Fibroblast of the aortic adventitia (primary cell): ENCODE results near the gene SLC35G4. TPM values are rescaled to one million over a fixed set of nuclear protein-coding genes. Genes with fewer than 3 reads are reported as not detected.

Source experiments
- DNase-seq: peaks from one replicate; pipeline ENCODE4 v3.0.0-alpha.2; 2010; ENCODE audit warnings: low read depth
- H3K4me3 ChIP-seq: 2 replicates; pipeline ENCODE4 v1.5.1; 2011; ENCODE audit warnings: low read depth, mild to moderate bottlenecking, control low read depth, low read length, moderate library complexity
- CTCF ChIP-seq: IDR thresholded peaks from 2 replicates; pipeline ENCODE4 v1.5.1; 2011; ENCODE audit warnings: mild to moderate bottlenecking, low read length, control low read depth, inconsistent platforms; ENCODE audit not compliant: insufficient read depth
- total RNA-seq: library from RNA; depleted of rRNA; stranded (reverse); fragments of >200 nt; gene quantifications from 2 replicates; pipeline ENCODE4 v1.2.3, GENCODE V29; 2012; ENCODE audit warnings: low replicate concordance

The SLC35G4 gene
- total RNA-seq, 1 donor, result not detected

- no peak for DNase-seq
- no peak for TF ChIP-seq CTCF
- no peak overlapping the region for H3K4me3 ChIP-seq
Observed at GRCh38 chr18:11572201-11572600, 37.2 kb upstream of the SLC35G4 start.

GRCh38 chr18:11574545-11574944, 34.9 kb upstream of the SLC35G4 start:
- TF ChIP-seq CTCF, result no peak
- no peak for DNase-seq
- H3K4me3 ChIP-seq, result no peak overlapping the region

GRCh38 chr18:11577271-11578112, 31.9 kb upstream of the SLC35G4 start:
- DNase-seq, result no peak
- H3K4me3 ChIP-seq, result no peak overlapping the region
- no peak for TF ChIP-seq CTCF

GRCh38 chr18:11578799-11579198, 30.6 kb upstream of the SLC35G4 start:
- DNase-seq, result no peak
- H3K4me3 ChIP-seq, result no peak overlapping the region
- no peak for TF ChIP-seq CTCF

DNA sequence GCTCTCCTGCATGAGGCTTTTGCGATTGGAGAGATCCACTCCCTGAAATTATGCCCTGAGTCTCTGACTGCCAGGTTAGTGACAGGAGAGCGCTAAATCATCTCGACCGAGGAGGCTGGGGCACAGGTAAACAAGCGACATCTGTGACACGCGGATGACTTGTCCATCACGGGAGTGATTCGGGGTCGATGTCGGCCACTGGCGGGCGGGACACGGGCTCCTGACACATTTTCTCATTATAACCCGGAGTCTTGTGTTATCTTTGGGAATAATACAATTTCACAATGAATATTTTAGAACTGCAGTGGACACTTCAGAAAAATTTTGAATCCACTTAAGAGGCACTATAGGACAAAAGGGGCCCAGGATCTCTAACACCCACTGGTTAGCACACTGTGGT, 29.5 kb upstream of the SLC35G4 start:
- no peak overlapping the region for H3K4me3 ChIP-seq

GRCh38 chr18:11581286-11581685, 28.1 kb upstream of the SLC35G4 start:
- no peak overlapping the region for H3K4me3 ChIP-seq
- no peak for TF ChIP-seq CTCF
- no peak for DNase-seq

More for the DNA sequence above, 29.5 kb upstream of the SLC35G4 start:
- DNase-seq, result no peak
- no peak for TF ChIP-seq CTCF
